ENCODE measurements around the gene C19orf81. TPM values are rescaled to one million over a fixed set of nuclear protein-coding genes. Genes with fewer than 3 reads are reported as not detected.

Gene C19orf81
- total RNA-seq, 1 donor: not detected

GRCh38 chr19:50686310-50687032, 37.2 kb downstream of the C19orf81 start:
- H3K4me1 ChIP-seq (ENCODE audit: insufficient read depth, low read length): no peaks in the 10 kb centered on the region
- H3K9me3 ChIP-seq (ENCODE audit: low read depth, low read length): no peaks in the 10 kb centered on the region
- H3K4me2 ChIP-seq (ENCODE audit: insufficient read depth, low read length): no peak overlapping the region
- H4K20me1 ChIP-seq (ENCODE audit: insufficient read depth, low read length): no peaks in the 10 kb centered on the region
- no peak for DNase-seq (ENCODE audit: insufficient read length, low spot score, missing footprints)
- H3K79me2 ChIP-seq (ENCODE audit: insufficient read depth, low read length): no peaks in the 10 kb centered on the region
- H3K27ac ChIP-seq (ENCODE audit: low read depth, low read length): no peak overlapping the region
- no peaks in the 10 kb centered on the region for H3K27me3 ChIP-seq (ENCODE audit: insufficient read depth, low read length)
- no peak for TF ChIP-seq CTCF (IDR thresholded peaks at IDR 0.05; ENCODE audit: extremely low read depth, low read depth, low read length)
- H3K36me3 ChIP-seq (ENCODE audit: insufficient read depth, low read length): no peaks in the 10 kb centered on the region
- H2AFZ ChIP-seq (ENCODE audit: low read length): no peak overlapping the region
- no peak overlapping the region for H3K4me3 ChIP-seq (ENCODE audit: insufficient read depth, low read length)

DNA sequence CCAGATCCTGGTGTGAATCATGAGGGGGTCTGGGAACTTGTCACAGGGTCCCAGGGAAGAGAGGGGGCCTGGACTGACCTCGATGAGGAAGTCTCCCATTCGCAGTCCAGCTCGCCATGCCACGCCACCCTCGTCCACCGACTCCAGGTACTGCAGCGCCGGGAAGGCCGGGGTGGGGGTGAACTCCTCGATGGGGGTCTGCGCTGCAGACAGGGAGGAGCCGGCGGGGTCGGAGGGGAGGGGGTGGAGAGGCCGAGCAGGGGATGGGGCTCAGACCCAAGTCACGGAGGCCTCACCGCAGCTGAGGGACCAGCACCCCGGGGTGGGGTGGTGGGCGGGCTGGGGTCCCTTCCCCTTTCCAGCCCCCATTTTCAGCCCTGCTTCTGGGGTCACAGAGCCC, 39.5 kb downstream of the C19orf81 start:
- Histone ChIP-seq H3K27ac (ENCODE audit: low read depth, low read length) (no peak overlapping the region), H3K9me3 (ENCODE audit: low read depth, low read length) (no peaks in the 10 kb centered on the region), H3K79me2 (ENCODE audit: insufficient read depth, low read length) (no peaks in the 10 kb centered on the region), H3K4me1 (ENCODE audit: insufficient read depth, low read length) (no peaks in the 10 kb centered on the region), H3K27me3 (ENCODE audit: insufficient read depth, low read length) (no peaks in the 10 kb centered on the region), H3K4me2 (ENCODE audit: insufficient read depth, low read length) (no peak overlapping the region), H3K4me3 (ENCODE audit: insufficient read depth, low read length) (no peak overlapping the region), H2AFZ (ENCODE audit: low read length) (no peak overlapping the region), H4K20me1 (ENCODE audit: insufficient read depth, low read length) (no peaks in the 10 kb centered on the region), H3K36me3 (ENCODE audit: insufficient read depth, low read length) (no peaks in the 10 kb centered on the region)
- DNase-seq (ENCODE audit: insufficient read length, low spot score, missing footprints): no peak
- no peak for TF ChIP-seq CTCF (IDR thresholded peaks at IDR 0.05; ENCODE audit: extremely low read depth, low read depth, low read length)

GRCh38 chr19:50690439-50690838, 41.2 kb downstream of the C19orf81 start:
- Histone ChIP-seq H3K4me3 (ENCODE audit: insufficient read depth, low read length) (no peak overlapping the region), H3K9me3 (ENCODE audit: low read depth, low read length) (no peaks in the 10 kb centered on the region), H3K36me3 (ENCODE audit: insufficient read depth, low read length) (no peaks in the 10 kb centered on the region), H4K20me1 (ENCODE audit: insufficient read depth, low read length) (peaks cover under 1% of the 10 kb centered on the region), H3K79me2 (ENCODE audit: insufficient read depth, low read length) (no peaks in the 10 kb centered on the region), H3K27ac (ENCODE audit: low read depth, low read length) (no peak overlapping the region), H3K4me1 (ENCODE audit: insufficient read depth, low read length) (no peaks in the 10 kb centered on the region), H2AFZ (ENCODE audit: low read length) (no peak overlapping the region), H3K4me2 (ENCODE audit: insufficient read depth, low read length) (no peak overlapping the region), H3K27me3 (ENCODE audit: insufficient read depth, low read length) (peaks cover 6% of the 10 kb centered on the region)
- no peak for TF ChIP-seq CTCF (IDR thresholded peaks at IDR 0.05; ENCODE audit: extremely low read depth, low read depth, low read length)
- no peak for DNase-seq (ENCODE audit: insufficient read length, low spot score, missing footprints)

GRCh38 chr19:50693064-50693975, 44.1 kb downstream of the C19orf81 start:
- no peak for DNase-seq (ENCODE audit: insufficient read length, low spot score, missing footprints)
- Histone ChIP-seq H3K4me2 (ENCODE audit: insufficient read depth, low read length) (no peak overlapping the region), H3K9me3 (ENCODE audit: low read depth, low read length) (no peaks in the 10 kb centered on the region), H4K20me1 (ENCODE audit: insufficient read depth, low read length) (peaks cover 7% of the 10 kb centered on the region), H3K79me2 (ENCODE audit: insufficient read depth, low read length) (no peaks in the 10 kb centered on the region), H3K27me3 (ENCODE audit: insufficient read depth, low read length) (peaks cover 6% of the 10 kb centered on the region), H3K4me1 (ENCODE audit: insufficient read depth, low read length) (no peaks in the 10 kb centered on the region), H3K27ac (ENCODE audit: low read depth, low read length) (no peak overlapping the region), H3K36me3 (ENCODE audit: insufficient read depth, low read length) (no peaks in the 10 kb centered on the region), H2AFZ (ENCODE audit: low read length) (no peak overlapping the region), H3K4me3 (ENCODE audit: insufficient read depth, low read length) (no peak overlapping the region)
- TF ChIP-seq CTCF (IDR thresholded peaks at IDR 0.05; ENCODE audit: extremely low read depth, low read depth, low read length): no peak
